ENCODE data around the gene TDP1.

The TDP1 gene

GRCh38 chr14:90034835-90035525, 79.3 kb downstream of the TDP1 start:
- no peak overlapping the region for H3K4me3 ChIP-seq (ENCODE audit: low read length)
- no peak for TF ChIP-seq ZNF274 (IDR thresholded peaks at IDR 0.05; ENCODE audit: low read depth, low read length)

GRCh38 chr14:90039253-90040010, 83.7 kb downstream of the TDP1 start:
- no peak for TF ChIP-seq ZNF274 (IDR thresholded peaks at IDR 0.05; ENCODE audit: low read depth, low read length)
- H3K4me3 ChIP-seq (ENCODE audit: low read length) = no peak overlapping the region

- TF ChIP-seq ZNF274 (IDR thresholded peaks at IDR 0.05; ENCODE audit: low read depth, low read length) = no peak
- no peak overlapping the region for H3K4me3 ChIP-seq (ENCODE audit: low read length)
These were observed 84.7 kb downstream of the TDP1 start for GRCh38 chr14:90040411-90040810.

- no peak for TF ChIP-seq ZNF274 (IDR thresholded peaks at IDR 0.05; ENCODE audit: low read depth, low read length)
- H3K4me3 ChIP-seq (ENCODE audit: low read length) = no peak overlapping the region
These were observed 86.9 kb downstream of the TDP1 start for GRCh38 chr14:90042496-90043252.

- no peak for TF ChIP-seq ZNF274 (IDR thresholded peaks at IDR 0.05; ENCODE audit: low read depth, low read length)
- H3K4me3 ChIP-seq (ENCODE audit: low read length) = no peak overlapping the region
These were observed 89.9 kb downstream of the TDP1 start for GRCh38 chr14:90045616-90046015.

GRCh38 chr14:90049390-90049789, 93.7 kb downstream of the TDP1 start:
- TF ChIP-seq ZNF274 (IDR thresholded peaks at IDR 0.05; ENCODE audit: low read depth, low read length) = no peak

GRCh38 chr14:90050271-90050670, 94.5 kb downstream of the TDP1 start:
- no peak for TF ChIP-seq ZNF274 (IDR thresholded peaks at IDR 0.05; ENCODE audit: low read depth, low read length)
- H3K4me3 ChIP-seq (ENCODE audit: low read length) = no peak overlapping the region

More at GRCh38 chr14:90049390-90049789, 93.7 kb downstream of the TDP1 start:
- no peak overlapping the region for H3K4me3 ChIP-seq (ENCODE audit: low read length)

- TF ChIP-seq ZNF274 (IDR thresholded peaks at IDR 0.05; ENCODE audit: low read depth, low read length) = no peak
- no peak overlapping the region for H3K4me3 ChIP-seq (ENCODE audit: low read length)
These were observed 97.3 kb downstream of the TDP1 start for GRCh38 chr14:90053044-90053443.

GRCh38 chr14:90054803-90055202, 99.1 kb downstream of the TDP1 start:
- no peak for TF ChIP-seq ZNF274 (IDR thresholded peaks at IDR 0.05; ENCODE audit: low read depth, low read length)

GRCh38 chr14:90056826-90057225, 101.1 kb downstream of the TDP1 start:
- no peak overlapping the region for H3K4me3 ChIP-seq (ENCODE audit: low read length)
- TF ChIP-seq ZNF274 (IDR thresholded peaks at IDR 0.05; ENCODE audit: low read depth, low read length) = no peak

More at GRCh38 chr14:90054803-90055202, 99.1 kb downstream of the TDP1 start:
- H3K4me3 ChIP-seq (ENCODE audit: low read length) = no peak overlapping the region

GRCh38 chr14:90058876-90059458, 103.2 kb downstream of the TDP1 start:
- no peak overlapping the region for H3K4me3 ChIP-seq (ENCODE audit: low read length)
- TF ChIP-seq ZNF274 (IDR thresholded peaks at IDR 0.05; ENCODE audit: low read depth, low read length) = no peak

GRCh38 chr14:90060312-90060964, 104.7 kb downstream of the TDP1 start:
- H3K4me3 ChIP-seq (ENCODE audit: low read length) = peak overlapping the region; percentile 54; the same call in 1 of the 2 replicates
- no peak for TF ChIP-seq ZNF274 (IDR thresholded peaks at IDR 0.05; ENCODE audit: low read depth, low read length)

- TF ChIP-seq ZNF274 (IDR thresholded peaks at IDR 0.05; ENCODE audit: low read depth, low read length) = no peak
- peak overlapping the region; percentile 54; the same call in 1 of the 2 replicates for H3K4me3 ChIP-seq (ENCODE audit: low read length)
These were observed 105.4 kb downstream of the TDP1 start for GRCh38 chr14:90060965-90061684.
